HG03108 (cell line): ENCODE measurements around the gene NOTO.
"Not testable (repeated sequence)": the region's sequence is repeated elsewhere in the genome, so short reads cannot be mapped to it uniquely, and the experiment has no call there.

Experiments
- ATAC-seq: cut with Tn5 transposase; IDR thresholded peaks from one replicate; pipeline ENCODE4 v1.9.1; 2021; ENCODE audit warnings: moderate library complexity; ENCODE audit not compliant: unreplicated experiment

NOTO gene

DNA sequence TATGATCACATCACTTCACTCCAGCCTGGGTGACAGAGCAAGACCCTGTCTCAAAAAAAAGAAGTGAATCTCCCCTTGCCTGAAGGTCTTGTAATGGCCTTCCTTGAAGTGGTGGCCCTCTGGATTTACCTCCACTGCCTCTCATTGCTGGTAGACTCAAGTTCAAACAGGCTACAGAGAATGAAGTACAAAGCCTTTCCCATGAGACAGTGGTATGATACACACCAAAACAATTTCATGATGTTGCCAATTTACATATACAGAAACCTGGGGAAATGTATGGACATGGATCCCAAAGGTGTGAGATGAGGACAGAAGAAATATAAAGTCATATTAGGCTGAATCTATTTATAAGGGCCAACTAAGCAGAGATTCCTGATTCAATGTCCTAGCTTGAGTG lies 4.8 kb upstream of the NOTO start:
- ATAC-seq = no peak

DNA sequence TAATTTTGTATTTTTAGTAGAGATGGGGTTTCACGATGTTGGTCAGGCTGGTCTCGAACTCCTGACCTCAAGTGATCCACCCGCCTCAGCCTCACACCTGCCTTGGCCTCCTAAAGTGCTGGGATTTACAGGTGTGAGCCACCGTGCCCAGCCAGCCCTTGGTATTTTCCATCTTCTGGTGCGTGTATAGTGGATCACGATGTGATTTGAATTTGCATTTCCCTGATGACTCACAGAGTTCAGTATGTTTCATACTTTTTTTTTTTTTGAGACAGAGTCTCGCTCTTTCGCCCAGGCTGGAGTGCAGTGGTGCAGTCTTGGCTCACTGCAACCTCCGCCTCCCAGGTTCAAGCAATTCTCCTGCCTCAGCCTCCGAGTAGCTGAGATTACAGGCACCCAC lies 2.1 kb upstream of the NOTO start:
- not testable (repeated sequence) for ATAC-seq

GRCh38 chr2:73203055-73203681 lies 794 bp downstream of the NOTO start:
- ATAC-seq = no peak

DNA sequence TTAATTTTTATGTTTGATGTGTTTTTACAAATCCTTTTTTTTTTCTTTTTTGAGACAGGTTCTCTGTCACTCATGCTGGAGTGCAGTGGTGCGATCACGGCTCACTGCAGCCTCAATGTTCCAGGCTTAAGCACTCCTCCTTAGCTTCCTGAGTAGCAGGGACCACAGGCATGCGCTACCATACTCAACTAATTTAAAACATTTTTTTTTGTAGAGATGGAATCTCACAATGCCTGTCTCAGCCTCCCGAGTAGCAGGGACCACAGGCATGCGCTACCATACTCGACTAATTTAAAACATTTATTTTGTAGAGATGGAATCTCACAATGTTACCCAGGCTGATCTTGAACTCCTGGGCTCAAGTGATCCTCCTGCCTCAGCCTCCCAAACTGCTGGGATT lies 3.2 kb downstream of the NOTO start:
- ATAC-seq = no peak

GRCh38 chr2:73208258-73208657 lies 5.9 kb downstream of the NOTO start:
- ATAC-seq = no peak

- no peak for ATAC-seq
These were observed 7.6 kb downstream of the NOTO start for GRCh38 chr2:73210019-73210418.

GRCh38 chr2:73210696-73211095 lies 8.3 kb downstream of the NOTO start:
- ATAC-seq = no peak

DNA sequence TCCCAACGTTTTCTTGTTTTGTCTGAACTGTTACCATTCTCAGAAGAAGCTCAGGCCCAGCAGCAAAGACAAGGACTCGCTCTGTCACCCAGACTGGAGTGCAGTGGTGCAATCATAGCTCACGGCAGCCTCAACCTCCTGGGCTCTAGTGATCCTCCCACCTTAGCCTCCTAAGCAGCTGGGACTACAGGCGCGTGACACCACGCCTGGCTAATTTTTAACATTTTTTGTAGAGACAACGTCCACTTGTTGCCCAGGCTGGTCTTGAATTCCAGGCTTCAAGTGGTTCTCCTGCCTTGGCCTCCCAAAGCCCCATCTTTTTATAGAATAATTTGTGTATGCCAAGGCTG lies 9.7 kb downstream of the NOTO start:
- ATAC-seq = no peak

- peak; percentile 65 for ATAC-seq
These were observed 10.2 kb downstream of the NOTO start for GRCh38 chr2:73212448-73213176.

DNA sequence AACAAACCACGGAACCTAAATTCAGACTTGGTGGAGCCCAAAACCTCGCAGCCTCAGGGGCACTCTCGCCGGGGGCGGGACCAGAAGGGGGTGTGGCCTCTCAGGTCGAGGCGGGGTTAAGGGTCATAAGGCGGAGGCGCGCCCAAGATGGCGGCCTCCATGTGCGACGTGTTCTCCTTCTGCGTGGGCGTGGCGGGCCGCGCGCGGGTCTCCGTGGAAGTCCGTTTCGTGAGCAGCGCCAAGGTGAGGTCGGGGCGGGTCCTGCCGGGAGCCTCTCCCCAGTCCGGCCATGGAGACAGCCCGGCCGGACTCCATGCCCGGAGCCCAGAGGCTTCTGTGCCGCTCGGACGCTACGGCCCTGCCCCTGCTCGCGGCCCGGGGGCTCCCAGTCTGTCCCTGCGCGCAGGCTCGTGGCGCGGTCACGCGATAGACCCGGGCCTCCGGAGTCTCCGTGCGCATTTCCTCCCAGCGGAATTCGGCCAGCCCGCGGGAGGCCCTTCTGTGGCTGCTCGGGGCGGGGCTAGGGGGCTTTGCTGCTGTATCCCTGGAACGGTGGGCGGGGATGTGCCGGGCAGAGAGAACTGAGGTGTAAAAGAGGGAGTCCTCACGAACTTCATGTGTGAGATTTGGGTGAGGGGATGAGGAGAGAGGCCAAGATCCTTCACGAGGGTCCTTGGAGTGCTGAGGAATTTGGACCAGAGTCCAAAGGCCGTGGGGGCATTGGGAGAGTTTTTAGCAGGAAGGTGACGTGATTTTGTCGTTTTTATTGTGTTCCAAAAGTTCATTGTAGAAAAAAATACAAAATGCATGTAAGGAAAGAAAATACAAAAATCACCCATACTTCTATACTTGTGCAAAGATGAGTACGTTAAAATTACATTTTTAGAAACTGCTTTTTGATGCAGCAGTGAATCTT lies 12.0 kb downstream of the NOTO start, which contains the start of gene SMYD5:
SMYD5 (plus strand) TSS at position 126 of the 916 bp plus-strand sequence; CDS start at position 148, 22 bp downstream.
- peak; percentile 90 for ATAC-seq

GRCh38 chr2:73215254-73215653 lies 12.9 kb downstream of the NOTO start:
- no peak for ATAC-seq

DNA sequence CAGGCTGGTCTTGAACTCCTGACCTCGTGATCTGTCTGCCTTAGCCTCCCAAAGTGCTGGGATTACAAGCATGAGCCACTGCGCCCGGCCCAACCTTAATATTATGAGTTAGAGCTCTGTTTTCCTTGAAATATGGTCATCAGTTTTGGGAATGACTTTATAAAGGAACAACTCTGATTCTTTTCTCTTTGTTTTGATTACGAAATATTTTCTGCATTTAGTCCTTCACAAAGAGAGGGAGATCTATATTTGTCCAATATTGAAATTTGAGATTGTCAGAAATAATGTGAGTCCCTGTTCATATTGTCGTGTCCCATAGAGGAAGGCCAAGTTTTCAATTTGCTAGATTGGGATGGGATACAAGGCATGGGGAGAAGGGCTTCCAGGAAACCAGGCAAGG lies 14.8 kb downstream of the NOTO start:
- ATAC-seq = no peak

DNA sequence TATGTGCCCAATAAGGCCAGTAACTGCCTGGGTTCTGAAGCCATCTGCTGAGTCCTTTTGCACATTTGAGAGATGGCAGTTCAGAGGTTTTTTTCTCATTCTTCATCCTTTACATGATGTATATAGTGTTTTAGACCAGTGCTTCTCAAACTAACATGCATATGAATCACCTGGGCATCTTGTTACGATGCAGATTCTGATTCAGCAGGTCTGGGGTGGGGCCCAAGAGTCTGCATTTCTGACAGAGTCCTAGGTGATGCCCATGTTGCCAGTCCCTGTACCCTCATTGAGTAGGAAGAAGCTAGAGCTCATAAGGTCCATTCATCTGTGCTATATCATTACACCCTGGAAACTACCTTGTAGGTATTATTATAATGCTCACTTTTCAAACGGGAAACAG lies 15.5 kb downstream of the NOTO start:
- no peak for ATAC-seq

- ATAC-seq = no peak
These were observed 15.9 kb downstream of the NOTO start for GRCh38 chr2:73218298-73218697.

GRCh38 chr2:73223821-73224220 lies 21.4 kb downstream of the NOTO start:
- no peak for ATAC-seq

- no peak for ATAC-seq
These were observed 23.4 kb downstream of the NOTO start for GRCh38 chr2:73225513-73226360.

DNA sequence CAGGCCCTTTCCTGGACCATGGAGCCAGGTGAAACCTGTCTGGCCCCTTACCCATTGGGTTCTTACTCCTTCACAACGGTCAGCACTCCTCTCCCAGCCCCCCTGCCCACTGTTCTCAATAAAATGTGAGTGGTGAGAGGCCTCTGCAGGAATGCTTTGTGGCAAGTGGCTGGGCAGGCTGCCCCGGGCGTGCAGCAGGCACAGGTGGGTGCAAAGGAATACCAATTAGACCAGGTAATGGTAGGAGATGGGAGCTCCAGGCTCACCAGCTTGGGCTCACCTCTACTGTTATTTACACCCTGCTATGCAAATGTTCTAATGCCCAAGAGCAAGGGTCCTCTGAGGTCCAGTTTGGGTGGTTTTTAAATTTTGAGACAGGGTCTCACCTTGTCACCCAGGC lies 24.7 kb downstream of the NOTO start:
- no peak for ATAC-seq

- ATAC-seq = no peak
These were observed 26.3 kb downstream of the NOTO start for GRCh38 chr2:73228631-73229030.

- no peak for ATAC-seq
These were observed 30.2 kb downstream of the NOTO start for GRCh38 chr2:73232403-73233153.
